NCI-H82 (cell line): ENCODE measurements around the gene COLEC12.
"Not testable (repeated sequence)": the region's sequence is repeated elsewhere in the genome, so short reads cannot be mapped to it uniquely, and the experiment has no call there.

Source experiments
- DNase-seq: peaks from one replicate; lab custom pipeline; 2025; lab: John Stamatoyannopoulos, UW

The COLEC12 gene

DNA sequence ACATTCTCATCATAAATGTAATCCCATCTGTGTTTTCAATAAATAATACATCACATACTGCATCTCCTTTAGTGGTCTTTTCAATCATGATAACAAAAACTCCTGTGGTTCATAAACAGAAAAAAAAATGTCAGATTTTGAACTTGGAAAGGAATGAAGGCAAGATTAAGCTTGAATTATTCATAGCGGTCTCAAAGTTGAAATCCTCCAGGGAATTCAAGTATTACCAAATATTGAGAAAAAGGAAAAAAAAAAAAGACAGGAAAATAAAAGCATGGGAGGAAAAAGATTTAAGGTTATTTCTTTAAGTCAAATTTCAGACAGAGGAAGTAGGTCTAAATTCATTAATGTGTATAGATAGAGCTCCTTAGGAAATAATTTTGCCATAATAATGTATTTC lies 92.1 kb downstream of the COLEC12 start:
- no peak for DNase-seq

DNA sequence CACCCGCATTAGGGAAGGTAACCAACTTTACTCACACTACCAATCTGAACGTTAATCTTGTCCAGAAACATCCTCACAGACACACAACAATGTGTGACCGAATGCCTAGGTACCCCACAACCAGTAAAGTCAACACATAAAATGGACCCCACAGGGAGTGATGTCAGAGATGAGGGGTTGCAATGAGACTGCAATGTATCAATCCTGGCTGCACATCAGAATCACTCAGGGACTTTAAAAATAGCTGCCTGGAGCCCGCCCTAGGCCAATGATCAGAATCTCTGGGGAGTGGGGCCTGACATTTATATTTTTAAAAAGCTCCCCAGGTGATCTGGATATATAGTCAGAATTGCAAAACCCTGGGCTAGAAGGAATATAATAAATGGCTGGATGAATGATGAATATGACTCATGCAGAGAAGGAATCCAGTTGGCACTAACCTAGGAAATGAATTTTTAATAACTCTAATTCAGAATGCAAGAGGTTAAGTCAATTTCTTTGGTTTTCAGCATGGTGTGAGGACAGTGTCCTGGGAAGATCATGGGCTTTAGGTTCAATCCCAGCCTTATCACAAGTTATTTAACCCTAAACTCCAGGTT lies 92.8 kb downstream of the COLEC12 start:
- DNase-seq: no peak

DNA sequence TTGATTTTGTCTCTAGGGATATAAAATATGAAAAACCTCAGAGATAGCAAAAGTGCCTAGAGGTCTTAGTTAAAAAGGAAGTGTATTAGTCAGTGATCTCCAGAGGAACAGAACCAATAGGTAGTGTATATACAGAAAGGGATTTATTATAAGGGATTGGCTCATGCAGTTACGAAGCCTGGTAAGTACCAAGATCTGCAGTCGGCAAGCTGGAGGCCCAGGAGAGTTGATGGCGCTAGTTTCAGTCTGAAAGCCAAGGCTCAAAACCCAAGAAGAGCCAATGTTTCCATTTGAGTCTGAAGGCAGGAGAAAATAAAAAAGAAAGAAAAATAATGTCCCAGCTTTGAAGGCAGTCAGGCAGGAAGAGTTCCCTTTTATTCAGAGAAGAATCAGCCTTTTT lies 93.3 kb downstream of the COLEC12 start:
- DNase-seq: no peak

DNA sequence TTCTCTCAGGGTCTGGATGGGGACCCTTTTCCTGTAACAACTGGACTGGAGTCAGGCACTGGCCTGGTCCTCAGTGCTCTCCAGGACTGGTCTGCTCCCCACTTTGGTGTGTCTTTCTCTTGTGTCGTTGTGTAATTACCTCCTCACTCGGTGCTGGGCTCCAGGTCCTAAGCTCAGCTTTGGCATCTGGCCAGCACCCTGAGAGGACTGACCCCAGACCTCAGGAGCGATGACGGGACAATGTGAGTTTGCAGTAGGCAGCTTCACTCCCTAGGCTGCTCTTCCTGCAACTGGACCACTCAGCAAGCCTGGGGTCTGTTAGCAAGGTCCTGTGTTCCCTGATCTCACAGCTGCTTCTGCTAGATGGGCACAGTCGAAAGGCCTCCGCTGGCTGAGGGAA lies 93.8 kb downstream of the COLEC12 start:
- no peak for DNase-seq

DNA sequence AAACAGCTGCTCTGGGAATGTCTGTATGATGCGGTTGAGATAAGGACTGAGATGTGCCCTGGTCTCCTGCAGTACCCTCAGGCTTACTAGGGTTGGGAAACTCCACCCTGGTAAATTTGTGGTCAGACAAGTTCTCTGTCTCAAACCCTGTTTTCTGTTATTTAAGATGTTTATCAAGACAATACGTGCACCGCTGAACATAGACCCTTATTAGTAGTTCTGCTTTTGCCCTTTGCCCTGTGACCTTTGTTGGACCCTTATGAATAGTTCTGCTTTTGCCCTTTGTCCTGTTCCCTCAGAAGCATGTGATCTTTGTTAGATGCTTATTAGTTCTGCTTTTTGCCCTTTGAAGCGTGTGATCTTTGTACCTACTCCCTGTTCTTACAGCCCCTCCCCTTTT lies 95.5 kb downstream of the COLEC12 start:
- DNase-seq: not testable (repeated sequence)

DNA sequence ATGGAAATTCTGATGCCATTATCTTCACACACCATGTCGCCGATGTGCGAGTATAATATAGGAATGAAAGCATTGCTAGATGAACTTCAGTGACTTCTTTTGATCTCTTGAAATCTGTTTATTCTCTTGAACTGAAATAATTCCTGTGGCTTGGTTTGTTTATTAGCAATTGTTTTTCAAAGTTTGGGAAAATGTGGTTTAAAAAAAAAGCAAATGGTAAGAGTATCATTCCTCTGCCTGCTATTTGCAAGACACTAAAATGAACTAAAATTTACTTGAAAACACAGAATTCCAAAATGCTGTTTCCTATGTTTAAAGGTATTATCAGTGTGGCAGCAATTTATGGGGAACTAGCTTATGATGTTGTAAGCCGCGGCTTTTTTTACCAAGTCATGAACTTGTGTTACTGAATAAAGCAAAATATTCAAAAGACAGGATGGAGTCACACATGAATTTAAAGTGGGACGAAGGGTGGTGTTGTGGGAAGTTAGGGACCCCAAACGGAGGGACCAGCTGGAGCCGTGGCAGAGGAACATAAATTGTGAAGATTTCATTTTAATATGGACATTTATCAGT lies 96.4 kb downstream of the COLEC12 start:
- DNase-seq: no peak

DNA sequence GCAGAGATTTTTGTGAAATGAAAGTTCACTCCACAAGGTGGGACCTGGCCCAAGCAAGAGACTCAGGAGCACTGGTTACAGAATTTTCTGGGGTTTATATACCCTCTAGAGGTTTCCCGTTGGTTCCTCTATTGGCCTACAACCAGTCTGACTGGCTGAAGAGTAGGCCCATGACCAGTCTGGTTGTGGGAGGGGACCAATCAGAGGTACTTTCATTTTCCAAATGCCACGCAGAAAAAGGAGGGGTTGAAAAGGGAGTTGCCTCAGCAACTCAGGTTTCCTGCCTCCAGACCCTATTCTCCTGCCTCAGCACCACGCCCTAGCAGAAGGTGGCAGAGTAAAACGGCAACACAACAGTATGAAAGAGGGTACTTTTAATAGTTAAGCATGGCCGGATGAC lies 98.4 kb downstream of the COLEC12 start:
- no peak for DNase-seq

DNA sequence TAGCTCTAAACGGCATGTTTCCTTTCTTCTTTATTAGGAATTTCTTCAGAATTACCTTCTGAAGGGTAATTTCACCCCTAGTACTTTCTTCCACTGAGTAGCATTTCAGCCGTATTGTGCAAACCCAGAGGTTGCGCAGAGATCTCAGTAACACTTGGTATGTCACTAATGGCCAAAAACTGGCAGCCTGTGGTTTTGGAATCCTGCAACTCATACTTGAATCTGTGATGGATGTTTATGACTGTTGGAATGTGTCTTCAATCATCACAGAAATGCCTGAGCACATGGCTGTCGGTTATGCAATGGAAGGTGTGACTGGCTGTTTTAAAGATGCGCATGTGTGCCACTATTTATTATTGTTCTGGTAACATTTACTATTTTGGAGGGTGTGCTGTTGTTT lies 100.0 kb downstream of the COLEC12 start:
- no peak for DNase-seq

DNA sequence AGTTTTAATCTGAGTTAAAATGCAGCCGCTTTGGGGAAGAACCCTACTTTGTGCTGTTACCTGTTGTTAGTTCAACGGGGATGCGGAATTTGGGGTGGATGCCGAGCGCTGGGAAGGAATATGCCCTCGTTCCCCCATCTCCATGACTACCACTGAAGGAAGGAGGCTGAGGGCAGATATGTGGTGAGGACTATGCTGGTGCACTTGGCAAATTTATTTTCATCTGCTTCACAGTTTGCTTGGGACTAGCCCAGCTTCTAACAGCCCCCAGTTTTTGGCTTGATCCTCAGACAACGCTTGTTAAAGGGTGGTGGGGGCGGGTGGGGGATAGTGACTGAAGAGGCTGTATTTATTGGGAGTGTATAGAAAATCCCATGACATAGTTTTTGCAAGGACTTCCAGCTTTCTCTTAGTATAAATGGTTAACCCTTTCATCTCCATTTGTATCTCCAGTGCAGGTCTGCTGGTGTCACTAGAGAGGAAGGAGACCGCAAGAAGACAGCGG lies 100.8 kb downstream of the COLEC12 start:
- DNase-seq: no peak

DNA sequence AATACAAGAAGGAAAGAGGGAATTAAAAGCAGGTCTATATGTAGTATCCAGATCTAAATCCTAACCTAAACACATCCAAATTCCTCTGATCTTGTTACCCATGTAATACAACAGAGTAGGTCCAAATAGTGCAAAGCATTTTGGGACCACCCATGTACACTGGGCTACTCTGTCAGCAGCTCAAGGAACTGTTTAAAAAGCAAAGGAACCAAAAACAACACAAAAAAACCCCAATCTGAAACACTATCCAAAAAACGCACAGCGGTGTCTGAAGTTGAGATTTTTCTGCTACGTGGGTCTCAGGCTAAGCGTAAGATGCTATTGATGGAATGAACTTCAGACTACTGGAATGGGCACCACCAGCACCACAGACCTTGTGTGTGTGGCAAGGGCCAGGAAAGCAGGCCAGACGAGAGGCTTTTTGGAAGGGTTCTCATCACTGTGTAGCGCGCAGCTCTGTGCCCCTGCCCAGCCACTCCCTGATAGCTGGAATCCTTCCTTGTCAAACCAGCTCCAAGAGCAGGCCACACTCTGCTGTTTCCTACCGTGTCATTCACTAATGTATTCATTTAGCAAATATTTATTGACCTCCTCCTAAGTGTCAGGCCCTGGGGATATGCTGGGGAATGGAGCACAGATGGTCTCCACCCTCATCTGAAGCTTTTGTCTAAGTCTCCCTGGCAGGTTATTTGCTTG lies 101.4 kb downstream of the COLEC12 start:
- peak; percentile 76 for DNase-seq

DNA sequence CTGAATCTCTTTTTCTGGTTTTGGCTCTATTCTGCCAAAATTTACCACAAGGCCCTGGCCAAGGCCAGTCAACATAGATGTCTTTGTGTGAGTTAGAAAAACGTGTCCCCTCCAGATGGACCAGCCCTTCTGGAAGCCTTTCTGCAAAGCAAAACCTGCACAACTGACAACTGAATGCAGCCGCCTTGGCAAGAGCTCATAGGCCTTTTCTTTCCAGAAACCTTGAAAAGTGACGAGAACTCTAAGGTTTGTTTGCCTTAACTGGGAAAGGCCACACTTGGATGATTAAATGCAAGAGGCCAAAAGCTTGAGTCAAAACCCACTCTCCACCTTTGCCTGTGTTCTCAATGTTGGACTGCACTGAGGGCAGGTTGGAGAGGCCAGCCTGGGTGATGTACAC lies 103.9 kb downstream of the COLEC12 start:
- no peak for DNase-seq

DNA sequence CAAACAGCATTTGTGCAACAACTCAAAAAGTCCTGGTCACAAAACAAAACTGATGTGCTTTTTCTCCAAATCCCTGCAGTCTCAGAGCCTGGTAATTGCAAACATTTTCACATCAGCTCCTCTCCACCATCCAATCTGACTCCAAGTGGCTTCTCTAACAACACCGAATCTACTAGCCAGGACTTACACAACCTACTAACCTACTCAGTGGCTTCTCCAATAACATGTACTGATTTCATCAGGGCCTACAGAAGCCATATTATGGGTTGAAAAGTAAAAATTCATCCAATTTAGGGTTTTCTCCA lies 104.3 kb downstream of the COLEC12 start:
- DNase-seq: no peak

DNA sequence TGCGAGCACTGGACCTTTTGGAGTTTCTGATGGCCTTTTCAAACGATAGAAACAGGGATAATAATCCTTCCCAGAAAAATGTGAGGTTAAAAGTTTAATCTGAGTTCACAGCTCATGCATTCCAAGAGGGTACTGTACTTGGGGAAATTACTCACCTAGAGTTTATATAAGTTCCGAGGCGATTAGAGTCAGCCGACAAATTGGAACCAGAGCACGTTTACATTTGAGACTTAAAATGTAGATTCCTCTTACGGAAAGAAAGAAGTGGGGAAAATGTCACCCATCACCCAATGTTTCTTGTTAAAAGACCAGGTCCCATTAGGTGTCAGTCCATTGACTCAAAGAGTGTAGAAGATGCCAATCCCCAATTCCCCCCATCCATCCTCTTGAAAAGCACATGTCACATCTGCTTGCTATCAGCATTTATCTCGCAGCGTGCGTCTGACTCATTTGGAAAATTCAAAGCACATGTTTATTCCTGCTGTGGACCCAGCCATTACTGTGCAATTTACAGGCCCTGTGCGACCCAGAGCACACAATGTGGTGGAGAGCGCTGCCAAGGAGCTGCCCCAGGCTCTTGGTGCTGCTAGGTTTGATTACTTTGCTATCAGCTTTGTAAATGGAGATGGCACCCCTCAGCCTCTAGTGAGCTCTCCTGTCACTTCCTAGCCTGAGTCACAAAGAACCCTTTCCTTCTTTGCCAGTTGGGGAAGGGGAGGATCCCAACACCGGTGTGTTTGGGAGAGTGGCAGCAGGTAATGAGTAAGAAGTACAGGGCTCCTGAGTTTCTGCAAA lies 104.8 kb downstream of the COLEC12 start:
- DNase-seq: no peak

DNA sequence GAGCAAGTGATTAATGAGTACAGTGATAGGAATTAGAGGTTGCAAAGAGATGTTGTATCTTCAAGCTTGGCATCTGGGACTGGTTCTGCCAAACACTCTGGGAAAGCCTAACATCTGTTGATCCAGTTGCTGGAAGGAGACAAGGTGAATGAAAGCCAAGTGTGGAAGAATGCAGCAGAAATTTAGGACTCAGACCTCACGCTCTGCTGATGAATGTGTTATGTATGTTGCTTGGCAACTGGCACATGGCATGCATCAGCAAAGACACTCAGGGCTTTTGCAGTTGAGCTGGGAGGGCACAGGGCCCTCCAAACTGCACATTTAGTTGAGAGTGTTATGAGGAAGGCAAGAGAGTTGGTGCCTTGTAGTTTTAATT lies 105.5 kb downstream of the COLEC12 start:
- DNase-seq: peak; percentile 6

DNA sequence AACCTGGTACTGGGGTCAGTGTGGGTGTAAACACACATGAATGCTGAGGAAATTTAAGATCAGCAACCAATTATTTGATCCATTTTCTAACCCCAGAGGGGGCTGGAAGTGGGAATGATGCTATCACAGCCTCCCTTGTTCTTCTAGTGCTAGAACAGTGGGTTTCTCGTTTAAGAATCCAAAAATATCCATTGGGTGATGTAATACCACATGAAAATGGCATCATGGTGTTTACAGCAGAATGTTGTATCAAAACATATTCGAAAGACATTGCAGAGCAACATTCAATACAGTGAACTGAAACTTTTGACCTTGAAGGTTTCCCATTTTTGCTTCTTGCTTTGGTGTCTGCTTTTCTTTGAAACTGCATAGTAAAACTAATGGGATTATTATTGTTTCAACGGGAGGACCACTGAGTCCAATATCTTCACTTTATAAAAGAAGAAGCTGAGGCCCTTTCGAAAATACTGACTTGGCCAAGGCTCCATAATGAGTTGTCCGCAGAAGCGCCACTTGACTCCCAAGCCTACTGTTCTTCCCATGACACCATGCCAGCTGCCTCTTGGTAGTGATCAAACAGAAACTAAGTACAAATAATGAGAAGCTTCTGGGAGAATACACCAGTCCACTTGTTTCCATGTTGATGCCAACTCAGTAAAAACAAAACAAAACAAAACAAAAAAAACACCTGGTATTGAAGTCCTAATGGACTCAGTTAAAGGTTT lies 106.1 kb downstream of the COLEC12 start:
- DNase-seq: no peak

DNA sequence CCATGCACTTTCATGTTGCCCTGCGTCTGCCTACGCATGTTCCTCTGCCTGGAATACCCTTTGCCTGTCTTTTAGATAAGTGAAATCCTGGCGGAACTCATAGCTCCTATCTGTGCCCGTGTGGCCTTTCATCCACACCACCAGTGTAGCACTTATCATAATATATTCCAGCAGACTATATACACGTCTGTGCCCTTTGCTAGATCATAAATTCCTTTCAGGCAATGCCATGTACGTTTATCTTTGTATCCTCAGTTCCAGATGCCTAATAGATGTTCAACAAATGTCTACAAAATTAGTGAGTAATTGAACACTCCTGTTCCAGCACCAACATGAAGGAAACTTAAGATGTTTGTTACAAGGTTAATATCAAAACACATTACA lies 106.9 kb downstream of the COLEC12 start:
- no peak for DNase-seq

DNA sequence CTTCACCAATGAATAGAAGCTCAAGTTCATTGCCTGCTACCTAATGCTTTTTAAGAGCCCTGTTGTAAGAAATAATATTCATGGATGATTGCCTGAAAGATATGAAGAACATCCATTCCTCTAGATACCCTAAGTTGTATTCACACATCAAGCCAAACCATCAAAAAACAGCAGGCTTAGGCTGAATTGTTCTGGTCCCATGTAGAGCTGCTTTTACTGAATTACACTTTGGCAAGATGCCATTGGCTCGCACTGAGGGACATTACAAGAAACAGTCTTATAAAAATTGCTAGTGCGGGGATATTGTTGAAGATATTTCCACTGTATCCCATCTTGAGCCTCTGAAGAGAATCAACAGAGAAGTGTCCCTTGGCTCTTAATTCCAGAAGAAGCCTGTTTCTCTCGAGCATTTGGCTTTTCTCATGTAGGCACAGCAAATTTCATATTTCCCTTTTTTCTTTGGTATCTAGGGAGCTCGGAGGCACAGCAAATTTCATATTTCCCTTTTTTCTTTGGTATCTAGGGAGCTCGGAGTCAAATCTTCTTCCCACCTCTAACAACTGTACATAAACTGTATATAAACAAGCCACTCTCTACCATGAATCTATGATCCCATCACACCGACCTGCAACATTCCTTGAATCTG lies 107.5 kb downstream of the COLEC12 start:
- DNase-seq: no peak

DNA sequence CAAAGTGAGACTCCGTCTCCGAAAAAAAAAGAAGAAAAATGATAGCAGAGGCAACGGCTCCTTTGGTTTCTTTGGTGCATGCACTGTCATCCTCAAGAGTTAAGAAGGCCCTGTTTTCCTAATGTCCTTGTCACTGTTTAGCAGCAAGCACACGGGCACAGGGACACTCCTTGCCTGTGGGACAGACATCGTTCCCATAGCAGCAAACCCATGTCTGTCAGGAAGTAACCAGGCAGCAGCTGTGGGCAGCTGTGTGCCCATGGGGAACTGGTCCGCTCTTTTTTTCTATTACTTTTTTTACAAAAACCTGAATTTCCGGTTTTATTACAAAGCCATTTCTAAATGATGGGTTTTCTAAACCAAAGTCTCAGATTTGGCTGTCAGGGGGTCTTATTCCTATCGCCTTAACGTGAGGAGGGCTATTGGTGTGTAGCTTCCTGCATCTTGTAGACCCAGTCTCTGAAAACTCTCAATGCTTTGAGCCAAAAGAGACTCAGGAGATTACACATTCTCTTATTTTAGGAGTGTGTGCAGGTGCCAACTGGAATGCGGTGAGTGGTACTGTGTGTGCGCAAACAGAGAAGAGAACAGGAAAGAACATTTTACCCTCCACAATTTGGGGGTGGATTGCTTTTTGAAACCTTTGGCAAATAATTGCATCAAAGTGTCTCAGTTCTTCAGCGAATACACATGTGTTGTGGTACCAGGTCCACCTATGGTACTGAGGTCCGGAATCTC lies 109.6 kb downstream of the COLEC12 start:
- DNase-seq: no peak

DNA sequence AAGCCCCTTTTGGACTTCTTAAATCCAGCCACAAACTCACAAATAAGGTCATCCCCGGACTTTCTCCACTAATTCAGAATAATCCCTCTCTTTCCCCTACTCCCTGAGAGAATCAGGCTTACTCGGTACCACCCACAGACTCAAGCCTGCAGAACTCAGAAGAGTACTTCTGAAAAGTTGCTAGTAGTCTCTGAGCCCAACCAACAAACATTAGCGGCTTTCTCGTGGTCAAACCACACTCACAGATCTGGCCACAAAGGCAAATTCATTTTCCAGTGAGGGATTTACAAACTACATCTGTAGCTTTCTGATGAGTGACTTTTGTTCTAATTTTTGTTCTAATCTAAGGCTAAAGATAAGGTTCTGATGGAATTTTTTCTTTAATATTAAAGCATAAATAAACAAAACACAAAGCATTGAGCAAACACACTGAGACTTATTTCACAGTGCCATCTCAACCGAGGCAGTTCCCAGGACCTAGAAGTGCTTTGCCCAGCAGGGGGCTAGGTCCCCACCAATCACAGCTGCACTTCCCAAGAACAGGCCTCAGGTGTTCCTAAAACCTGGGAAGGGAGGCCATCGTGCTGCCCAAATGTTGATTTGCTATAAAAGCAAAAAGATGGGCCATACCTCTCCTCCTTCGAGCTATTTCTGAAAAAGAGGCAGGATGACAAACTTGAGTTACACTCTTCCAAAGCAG lies 110.7 kb downstream of the COLEC12 start:
- peak; percentile 36 for DNase-seq

DNA sequence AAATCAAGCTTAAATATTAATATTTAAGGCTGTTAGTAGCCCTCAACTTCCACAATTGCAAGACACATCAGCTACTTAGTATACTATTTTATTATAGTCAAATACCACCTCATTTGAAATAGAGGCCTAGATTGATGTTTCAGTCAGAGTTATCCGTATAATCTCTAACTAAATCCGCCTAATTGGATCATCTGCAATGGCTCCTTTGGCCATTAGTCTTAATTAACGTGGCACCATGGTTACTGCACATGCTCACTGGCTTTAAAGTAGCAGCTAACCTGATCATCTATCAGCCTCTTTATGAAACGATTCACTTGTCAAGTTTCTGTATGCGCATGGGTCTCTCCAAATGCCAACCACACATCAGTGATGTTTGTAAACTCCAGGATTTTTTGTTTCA lies 112.3 kb downstream of the COLEC12 start:
- peak; percentile 98 for DNase-seq
